OCI-LY1 (cell line): ENCODE results near the gene GSE1.
A peak's percentile ranks its signal among the peaks of the same experiment; 100 is the strongest.

Source experiments
- EZH2 ChIP-seq: fragments of 200-600 bp; sonication (generic), shearing (Covaris generic); IDR thresholded peaks from 2 replicates; pipeline ENCODE4 v1.8.0; 2017; ENCODE audit warnings: borderline replicate concordance, mixed run types, mild to moderate bottlenecking, antibody characterized with exemption, low read length, moderate library complexity, mixed read lengths
- TF ChIP-seq, protein P1 (sequence below): fragments of 200-600 bp; sonication (generic), shearing (Covaris generic); IDR thresholded peaks from 2 replicates; pipeline ENCODE4 v1.5.1; 2017; ENCODE audit warnings: mild to moderate bottlenecking, antibody characterized with exemption, low read length, moderate library complexity, mixed read lengths

DNA sequence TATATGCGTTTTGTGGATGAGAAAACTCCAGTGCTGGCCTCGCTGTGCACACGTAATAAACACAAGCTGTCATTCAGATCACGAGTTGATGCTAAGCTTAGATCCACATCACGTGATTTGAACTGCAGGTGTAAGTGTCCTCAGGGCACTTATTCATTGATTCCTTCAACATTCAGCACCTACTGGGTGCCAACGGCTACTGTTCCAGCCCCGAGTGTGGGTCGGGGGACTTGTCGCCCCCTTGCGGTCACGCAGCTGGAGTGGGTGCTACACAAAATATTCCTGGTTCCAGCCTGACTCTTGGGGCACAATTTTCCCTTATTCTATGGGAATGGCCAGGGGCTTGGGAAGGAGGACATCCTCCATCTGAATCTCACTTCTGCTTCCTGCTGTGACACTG lies 105.6 kb downstream of the GSE1 start:
- TF ChIP-seq, protein P1, sequence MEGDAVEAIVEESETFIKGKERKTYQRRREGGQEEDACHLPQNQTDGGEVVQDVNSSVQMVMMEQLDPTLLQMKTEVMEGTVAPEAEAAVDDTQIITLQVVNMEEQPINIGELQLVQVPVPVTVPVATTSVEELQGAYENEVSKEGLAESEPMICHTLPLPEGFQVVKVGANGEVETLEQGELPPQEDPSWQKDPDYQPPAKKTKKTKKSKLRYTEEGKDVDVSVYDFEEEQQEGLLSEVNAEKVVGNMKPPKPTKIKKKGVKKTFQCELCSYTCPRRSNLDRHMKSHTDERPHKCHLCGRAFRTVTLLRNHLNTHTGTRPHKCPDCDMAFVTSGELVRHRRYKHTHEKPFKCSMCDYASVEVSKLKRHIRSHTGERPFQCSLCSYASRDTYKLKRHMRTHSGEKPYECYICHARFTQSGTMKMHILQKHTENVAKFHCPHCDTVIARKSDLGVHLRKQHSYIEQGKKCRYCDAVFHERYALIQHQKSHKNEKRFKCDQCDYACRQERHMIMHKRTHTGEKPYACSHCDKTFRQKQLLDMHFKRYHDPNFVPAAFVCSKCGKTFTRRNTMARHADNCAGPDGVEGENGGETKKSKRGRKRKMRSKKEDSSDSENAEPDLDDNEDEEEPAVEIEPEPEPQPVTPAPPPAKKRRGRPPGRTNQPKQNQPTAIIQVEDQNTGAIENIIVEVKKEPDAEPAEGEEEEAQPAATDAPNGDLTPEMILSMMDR = peak; percentile 89
- TF ChIP-seq EZH2 = no peak
